HG03558 (cell line): ENCODE data around the gene BOLA3.
"Not testable (repeated sequence)": the region's sequence is repeated elsewhere in the genome, so short reads cannot be mapped to it uniquely, and the experiment has no call there.

ENCODE experiments used
- ATAC-seq: cut with Tn5 transposase; IDR thresholded peaks from one replicate; pipeline ENCODE4 v1.9.1; 2021; ENCODE audit warnings: moderate number of reproducible peaks; ENCODE audit not compliant: unreplicated experiment; ENCODE audit errors: extremely low read depth

Gene BOLA3, protein sequence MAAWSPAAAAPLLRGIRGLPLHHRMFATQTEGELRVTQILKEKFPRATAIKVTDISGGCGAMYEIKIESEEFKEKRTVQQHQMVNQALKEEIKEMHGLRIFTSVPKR

DNA sequence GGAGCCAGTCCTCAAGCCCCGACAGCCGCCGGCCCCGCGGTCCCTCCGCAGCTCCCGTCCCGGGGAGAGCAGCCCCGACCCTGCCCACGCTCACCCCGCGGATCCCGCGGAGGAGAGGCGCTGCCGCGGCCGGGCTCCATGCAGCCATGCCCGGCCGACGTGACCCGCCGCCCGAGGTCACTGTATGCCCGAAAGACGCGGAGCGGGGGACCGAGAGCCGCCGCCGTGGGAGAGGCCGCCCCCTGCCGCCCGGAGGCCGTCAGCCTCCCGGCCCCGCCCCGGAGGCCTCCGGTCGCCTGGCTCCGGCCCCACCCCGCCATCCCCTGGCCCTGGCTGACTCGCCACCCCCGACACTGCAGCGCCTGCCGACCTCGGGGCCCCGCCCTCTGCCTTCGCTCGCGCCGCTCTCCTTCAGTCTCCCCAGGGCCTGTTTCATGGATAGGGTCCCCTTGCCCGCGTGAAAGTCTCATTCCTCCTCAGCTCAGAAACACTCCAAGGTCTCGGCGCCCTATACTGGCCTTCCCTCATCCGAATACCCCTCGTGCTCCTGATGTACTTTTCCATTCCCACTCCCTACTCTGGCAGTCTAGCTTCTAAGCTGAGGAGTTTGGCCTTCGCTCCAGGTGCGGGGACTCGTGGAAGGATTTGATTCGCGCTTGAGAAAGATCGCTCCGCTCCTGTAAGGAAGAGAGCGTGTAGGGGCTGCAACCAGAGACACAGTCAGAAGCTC lies at the start of gene BOLA3:
TSS of gene BOLA3 (minus strand) at position 186 of the 730 bp plus-strand sequence. CDS start at position 148, 38 bp downstream.
- ATAC-seq: peak; percentile 69

DNA sequence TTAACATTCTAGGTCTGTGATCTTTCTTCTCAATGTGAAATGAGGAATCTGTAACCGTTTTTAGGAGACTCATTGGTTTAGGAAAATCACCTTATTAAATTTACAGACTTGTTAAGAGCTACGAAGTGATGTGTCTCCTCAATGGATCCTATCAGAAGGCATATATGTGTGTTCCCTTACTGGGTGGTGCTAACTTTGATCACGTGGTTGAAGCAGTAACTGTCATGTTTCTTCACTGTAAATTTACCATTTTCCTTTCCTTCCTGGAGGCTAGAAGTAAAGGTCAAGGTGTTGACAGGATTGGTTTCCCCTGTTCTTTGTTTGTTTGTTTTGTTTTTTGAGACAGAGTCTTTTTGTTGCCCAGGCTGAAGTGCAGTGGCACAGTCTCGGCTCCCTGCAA lies 49.3 kb upstream of the BOLA3 start:
- no peak for ATAC-seq

DNA sequence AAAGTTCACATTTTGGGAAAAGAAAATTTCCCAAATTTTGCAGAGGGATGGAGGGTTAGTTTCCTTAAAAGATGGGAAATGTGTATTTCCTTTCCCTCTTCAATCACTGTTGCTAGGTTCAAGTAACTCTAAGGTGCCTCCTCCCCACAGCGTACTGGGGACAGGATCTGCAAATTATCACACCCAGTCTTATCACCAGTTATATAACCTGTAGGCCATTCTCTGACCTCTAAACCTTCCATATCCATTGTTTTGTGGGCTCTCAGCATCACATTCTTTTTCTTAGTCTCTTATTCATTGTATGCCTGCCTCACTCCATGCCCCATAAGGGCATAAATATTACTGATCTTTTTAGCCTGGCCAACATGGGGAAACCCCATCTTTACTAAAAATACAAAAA lies 47.1 kb upstream of the BOLA3 start:
- ATAC-seq: no peak

DNA sequence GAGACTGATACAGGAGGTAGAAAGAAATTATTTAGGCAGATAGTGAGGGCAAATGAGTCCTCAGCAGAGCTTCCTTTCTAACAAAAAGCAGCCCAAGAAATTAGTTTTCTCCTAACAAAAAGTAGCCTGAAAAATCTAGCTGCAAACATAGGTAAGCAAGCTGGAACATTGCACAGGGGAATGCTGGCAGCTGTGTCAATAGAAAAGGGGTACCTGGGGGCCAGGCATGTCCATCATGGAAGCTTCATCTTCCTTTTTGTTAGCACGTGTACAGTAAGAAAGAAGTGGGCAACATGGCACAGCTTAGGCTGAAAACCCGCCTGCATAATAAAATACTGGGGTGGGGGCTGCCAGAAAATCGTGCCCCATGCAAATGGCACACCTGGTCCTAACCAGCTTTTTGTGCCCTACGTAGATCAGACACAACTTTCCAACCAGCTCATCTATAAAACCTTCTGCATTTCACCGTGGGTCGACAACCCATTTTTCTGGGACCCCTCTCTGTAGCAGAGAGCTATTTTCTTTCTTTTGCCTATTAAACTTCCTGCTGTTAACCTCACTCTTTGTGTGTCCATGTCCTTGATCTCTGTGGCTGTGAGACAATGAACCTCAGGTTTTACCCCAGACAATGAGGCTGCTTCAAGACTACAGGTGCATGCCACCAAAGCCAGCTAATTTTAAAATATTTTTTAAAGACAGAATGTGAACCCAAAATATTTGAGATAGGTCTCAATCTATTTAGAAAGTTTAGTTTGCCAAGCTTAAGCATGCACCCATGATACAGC lies 44.1 kb upstream of the BOLA3 start:
- no peak for ATAC-seq

DNA sequence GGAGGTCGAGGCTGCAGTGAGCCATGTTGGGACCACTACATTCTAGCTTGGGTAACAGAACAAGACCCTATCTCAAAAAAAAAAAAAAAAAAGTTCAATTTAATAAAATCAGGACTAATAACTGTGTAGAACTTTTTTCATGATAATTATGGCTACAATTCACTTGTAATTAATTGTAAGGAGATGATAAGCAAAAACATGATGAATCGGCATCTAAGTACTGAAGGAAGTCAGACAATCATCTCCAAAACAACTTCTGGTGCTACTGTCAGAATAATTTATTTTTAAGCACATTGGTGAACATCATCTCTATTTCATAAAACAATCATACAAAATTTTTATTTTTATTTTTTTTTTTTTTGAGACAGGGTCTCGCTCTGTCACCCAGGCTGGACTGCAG lies 41.0 kb upstream of the BOLA3 start:
- ATAC-seq: no peak

DNA sequence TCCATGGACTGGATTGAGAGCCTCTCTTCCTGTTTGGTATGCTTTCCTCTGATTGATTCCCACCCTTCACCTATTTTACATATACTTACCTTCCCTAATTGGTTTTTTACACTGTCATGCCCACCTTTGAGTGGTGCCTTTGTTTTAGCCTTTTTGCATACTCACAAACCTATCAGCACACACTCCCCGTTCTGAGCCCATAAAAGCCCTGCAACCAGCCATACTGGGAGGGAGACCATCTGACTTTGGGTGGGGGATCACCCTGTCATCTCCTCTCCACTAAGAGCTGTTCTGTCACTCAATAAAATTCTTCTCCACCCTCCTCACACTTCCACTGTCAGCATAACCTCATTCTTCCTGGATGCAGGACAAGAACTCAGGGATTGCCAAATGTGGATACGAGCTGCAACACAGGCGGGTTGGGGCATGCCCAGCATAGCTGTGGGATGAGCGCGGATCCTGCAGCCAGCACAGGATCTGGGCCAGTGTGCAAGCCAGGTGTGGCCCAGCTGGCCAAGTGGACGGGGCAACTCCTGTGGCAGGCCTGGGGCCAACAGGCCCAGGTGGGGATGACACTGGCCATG lies 40.4 kb upstream of the BOLA3 start:
- ATAC-seq: no peak

DNA sequence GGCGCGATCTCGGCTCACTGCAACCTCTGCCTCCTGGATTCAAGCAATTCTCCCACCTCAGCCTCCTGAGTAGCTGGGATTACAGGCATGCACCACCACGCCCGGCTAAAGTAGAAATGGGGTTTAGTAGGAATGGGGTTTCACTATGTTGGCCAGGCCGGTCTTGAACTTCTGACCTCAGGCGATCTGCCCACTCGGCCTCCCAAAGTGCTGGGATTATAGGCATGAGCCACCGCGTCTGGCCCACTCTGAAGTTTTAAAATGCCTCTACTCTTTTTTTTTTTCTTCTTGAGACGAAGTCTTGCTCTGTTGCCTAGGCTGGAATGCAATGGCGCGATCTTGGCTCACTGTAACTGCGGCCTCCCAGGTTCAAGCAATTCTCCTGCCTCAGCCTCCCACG lies 39.0 kb upstream of the BOLA3 start:
- not testable (repeated sequence) for ATAC-seq

DNA sequence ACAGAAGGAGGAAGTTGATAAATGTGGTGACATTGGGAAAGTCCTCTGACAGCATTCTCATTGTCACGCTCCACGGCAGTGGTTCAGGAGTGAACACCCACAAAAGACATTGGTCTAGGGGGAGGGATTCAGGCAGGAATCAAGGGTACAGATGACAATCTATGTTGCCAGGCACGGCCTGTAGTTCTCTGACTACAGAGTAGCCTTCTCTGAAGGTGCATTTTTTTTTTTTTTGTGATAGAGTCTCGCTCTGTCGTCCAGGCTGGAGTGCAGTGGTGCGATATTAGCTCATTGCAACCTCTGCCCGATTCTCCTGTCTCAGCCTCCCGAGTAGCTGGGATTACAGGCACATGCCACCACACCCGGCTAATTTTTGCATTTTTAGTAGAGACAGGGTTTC lies 38.3 kb upstream of the BOLA3 start:
- ATAC-seq: peak; percentile 48

DNA sequence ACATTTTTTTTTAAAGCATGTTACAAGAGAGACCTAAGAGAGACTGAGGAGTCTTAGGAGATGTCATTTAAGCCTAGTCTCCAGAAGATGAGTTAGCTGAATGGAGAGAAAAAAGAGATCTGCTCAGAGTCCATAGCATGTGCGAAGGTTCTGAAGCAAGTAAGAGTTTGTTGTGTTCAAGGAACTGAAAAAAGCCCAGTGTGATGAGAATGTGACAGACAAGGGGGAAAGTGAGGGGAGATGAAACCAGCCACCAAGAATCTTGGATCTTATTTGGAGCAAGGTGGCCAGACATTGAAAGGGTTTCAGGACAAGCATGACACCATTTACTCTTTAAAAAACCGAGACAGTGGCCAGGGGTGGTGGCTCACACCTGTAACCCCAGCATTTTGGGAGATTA lies 36.2 kb upstream of the BOLA3 start:
- no peak for ATAC-seq

DNA sequence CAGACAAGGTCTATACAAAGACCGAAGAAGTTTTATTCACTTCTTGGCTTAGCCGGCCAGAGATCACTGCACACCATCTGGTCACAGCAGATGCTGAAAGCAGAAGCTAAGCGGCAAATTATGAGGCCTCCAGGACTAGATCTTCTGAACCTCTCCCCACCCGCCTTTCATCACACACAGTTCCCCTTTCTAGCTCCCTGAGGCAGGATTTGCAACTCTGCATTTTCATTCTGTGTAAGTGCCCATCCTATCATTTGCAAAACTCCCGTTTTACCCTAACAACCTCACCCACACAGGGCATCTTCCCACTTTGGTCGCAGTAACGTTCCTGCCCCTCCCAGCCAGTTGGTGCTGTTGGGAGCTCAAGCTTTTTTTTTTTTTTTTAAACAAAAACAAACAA lies 34.0 kb upstream of the BOLA3 start:
- no peak for ATAC-seq

DNA sequence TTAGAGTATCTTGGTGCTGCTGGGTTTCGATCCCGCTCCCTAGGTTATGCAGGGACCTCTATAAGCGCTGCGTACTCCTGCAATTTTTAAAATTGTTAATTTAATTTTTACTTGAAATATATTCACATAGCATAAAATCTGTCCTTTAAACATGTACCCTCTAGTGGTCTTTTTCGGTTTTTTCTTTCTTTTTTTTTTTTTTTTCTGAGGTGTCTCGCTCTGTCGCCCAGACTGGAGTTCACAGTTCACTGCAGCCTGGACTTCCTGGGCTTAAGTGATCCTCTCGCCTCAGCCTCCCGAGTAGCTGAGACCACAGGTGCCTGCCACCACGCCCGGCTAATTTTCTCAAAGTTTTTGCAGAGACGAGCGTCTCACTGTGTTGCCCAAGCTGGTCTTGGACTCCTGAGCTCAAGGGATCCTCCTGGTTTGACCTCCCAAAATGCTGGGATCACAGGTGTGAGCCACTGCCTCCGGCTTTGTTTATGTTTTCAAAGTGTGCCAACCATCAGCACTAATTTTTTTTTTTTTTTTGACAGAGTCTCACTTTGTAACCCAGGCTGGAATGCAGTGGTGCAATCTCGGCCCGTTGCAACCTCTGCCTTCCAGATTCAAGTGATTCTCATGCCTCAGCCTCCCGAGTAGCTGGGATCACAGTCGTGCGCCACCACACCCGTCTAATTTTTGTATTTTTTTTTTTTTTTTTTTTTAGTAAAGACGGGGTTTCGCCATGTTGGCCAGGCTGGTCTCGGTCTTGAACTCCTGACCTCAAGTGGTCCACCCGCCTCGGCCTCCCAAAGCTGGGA lies 31.6 kb upstream of the BOLA3 start:
- no peak for ATAC-seq

DNA sequence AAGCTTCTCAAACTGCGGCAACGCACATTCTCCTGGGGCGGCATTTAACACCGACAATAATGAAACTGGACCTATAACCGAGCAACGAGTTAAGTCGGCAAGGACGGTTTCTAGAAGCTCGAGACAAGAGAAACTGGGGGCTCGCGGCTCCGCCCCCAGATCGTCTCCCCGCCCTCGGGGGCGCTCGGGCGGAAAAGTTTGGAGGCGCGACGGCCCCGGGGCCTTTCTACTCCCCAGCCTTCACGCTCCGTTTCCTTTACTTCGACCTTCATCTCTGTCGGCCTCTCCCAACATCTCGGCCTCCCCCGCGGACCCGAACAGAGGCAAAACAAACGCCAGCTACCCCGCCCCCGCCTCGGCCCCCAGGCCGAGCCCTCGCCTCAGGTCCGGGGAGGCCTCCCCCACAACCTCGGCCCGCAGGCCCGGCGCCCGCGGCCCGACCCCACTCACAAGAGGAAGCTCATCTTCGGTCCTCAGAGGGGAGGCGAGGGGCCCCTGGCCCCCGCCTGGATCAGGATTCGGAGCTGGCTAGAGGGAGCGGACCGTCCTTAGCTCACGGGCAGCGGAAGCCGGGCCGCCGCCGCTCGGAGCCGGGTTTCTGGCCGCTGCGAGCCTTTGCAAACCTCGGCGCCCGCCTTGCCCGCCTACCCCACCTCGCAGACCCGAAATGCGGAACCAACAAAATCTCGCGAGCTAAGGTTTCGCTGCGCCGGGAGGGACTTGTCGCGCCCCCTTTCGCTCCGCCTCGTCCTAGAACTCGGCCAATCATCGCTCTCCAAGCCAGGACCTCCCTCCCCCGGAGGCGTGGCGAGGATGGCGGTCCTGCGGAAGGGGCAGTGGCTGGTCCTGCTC lies 30.7 kb upstream of the BOLA3 start, which contains the start of gene MOB1A:
TSS of gene MOB1A (minus strand) at position 669 of the 852 bp plus-strand sequence. CDS start at position 464, 205 bp downstream.
- peak; percentile 51 for ATAC-seq

DNA sequence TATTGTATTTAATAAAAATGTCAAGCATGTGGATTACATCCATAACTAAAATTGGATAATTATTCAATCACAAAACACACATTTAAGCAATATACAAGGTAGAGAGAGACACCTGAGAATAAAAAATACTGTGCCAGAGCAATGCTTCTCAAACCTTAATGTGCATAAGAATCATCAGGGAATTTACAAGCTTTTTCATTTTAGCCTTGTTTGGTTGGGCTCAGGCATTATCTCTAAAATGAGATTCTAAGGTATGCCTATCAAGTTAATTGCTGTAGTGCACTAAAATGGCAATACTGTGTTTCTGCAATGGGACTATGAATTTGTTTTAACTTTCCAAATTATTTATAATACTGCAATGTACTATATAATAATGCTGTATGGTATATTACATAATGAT lies 30.0 kb upstream of the BOLA3 start:
- no peak for ATAC-seq

DNA sequence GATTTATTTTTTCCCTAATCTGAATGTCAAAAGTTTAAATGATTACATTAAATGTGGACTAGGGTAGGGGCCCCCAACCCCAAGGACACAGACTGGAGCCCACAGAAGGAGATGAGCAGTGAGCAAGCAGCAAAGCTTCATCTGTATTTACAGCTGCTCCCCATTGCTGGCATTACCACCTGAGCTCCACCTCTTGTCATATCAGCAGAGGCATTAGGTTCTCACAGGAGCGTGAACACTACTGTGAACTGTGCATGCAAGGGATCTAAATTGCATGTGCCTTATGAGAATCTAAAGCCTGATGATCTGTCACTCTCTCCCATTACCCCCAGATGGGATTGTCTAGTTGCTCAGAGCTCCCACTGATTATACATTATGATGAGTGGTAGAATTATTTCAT lies 27.2 kb upstream of the BOLA3 start:
- ATAC-seq: no peak

DNA sequence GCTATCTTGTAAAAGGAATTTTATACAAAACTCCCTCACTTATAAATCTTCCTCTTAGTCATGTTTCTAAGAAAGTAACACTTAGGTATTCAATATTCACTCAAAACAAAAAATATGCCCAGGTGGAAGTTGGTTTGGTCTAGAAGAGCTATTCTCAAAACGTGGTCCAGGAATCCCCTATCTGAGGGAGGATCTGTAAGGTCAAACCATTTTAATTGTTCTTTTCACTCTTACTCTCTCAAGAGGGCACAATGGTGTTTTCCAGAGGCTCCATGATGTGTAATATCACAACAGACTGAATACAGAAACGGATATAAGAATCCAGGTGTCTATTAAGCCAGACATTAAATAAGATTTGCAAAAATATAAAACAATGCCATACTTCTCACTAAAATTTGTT lies 21.0 kb upstream of the BOLA3 start:
- no peak for ATAC-seq

DNA sequence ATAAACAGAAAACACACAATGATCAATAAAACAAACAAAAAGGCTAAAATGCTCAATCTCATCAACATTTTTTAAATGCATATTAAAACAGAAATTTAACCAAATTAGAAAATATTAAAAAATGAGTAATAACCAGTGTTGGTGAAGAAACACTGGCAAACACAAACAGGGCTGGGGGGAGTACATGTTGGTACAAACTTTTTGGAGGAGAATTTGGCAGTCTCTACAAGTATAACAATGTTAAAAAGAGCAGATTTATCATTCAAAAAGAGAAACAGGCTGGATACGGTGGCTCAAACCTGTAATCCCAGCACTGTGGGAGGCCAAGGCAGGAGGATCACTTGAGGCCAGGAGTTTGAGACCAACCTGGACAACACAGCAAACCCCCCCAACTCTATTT lies 17.0 kb upstream of the BOLA3 start:
- ATAC-seq: no peak

DNA sequence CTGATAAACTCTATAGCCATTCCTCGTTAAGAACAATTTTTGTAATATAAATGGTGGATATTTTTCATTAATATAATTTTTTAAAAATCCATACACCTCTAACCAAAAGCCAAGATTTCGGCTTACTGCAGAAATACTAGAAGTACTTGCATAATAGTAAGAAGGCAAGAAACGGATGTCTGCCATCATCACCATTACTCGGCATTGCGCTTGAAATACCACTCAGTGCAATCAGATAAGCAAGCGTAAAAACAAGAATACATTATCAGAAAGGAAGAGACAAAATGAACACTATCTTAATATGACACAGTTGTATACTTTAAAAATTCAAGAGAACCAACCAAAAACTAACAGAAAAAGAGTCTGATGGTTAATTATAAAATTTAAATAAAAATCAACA lies 15.2 kb upstream of the BOLA3 start:
- no peak for ATAC-seq

DNA sequence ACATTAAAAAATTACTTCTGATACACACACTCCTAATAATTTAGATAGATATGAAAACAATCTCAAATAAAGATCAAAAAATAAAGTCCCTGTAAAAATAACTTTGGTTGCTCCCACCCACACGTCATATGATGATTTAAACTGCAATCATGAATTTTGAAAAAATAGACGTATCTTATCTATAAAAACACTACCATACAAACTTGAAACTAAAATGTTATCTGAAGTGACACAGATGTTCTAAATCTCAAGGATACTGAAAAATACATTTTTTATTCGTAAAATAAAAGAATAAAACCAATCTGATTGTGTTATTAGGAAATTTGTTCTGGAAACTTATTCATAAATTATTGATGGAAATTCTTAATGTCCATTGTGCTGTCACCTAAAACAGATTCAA lies 8.1 kb upstream of the BOLA3 start:
- no peak for ATAC-seq

DNA sequence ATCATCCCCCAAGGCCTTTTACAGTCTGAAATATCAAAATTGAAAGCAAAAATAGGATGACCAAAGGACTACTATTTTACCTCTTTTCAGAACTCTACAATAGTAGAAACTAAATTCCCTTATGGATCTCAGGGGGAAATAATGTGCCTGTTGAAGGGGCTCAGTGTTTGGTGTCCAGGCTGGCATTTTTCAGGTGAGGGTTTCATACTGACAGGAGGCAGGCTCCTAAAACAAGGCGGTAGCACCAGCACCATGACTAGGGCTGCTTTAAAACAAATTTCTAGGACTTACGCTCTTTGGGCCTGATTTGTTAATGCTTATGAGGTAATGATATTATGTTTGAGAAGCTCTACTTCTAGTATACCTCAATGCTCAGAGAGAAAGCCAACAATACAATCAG lies 5.2 kb upstream of the BOLA3 start:
- no peak for ATAC-seq
